K562 (cell line): ENCODE measurements around the gene TBXA2R. TPM values are rescaled to one million over a fixed set of nuclear protein-coding genes. Genes with fewer than 3 reads are reported as not detected.

ENCODE experiments used
- ATAC-seq: fragments of 200-7000 bp; cut with Tn5 transposase; 3 replicates; pipeline ENCODE4 v1.9.1; 2020; ENCODE audit warnings: moderate library complexity
- BruUV-seq: library from RNA; stranded (reverse); fragments of 400-500 nt; replicated peaks from 2 replicates; lab custom pipeline; 2021; lab: Mats Ljungman, UMichigan
- CTCF ChIA-PET: fragments of 300-600 bp; formaldehyde crosslinking; extraction: SDS; loops from one replicate; lab custom pipeline; 2021; ENCODE audit warnings: low intra/inter-chr PET ratio; lab: Yijun Ruan, JAX
- POLR2A ChIA-PET: fragments of 300-600, 350-650 bp; sonication (Branson Sonifier 250); formaldehyde crosslinking; extraction: SDS; loops from one replicate; lab custom pipeline; 2021; ENCODE audit warnings: antibody characterized with exemption, inconsistent platforms; lab: Yijun Ruan, JAX
- DNase-seq, 4 experiments: peaks; one replicate each; pipeline versions ENCODE4 v3.0.0 to v3.0.0-alpha.2; 2011 to 2018; ENCODE audit warnings: low spot score in 3 of 4, mixed read lengths in 3 of 4; ENCODE audit errors: extremely low read depth in 1 of 4
- FAIRE-seq: peaks from 2 replicates; lab custom pipeline; 2011; peaks lifted over from hg19 to GRCh38; lab: Jason Lieb, UNC
- H2AFZ ChIP-seq: 2 replicates; pipeline ENCODE4 v1.6.0; 2011; ENCODE audit warnings: low read depth, low read length, control low read depth, inconsistent platforms
- H3K27ac ChIP-seq: fragments of 200-600 bp; 3 replicates; pipeline ENCODE4 v1.8.0; 2011; ENCODE audit warnings: low read depth, mild to moderate bottlenecking, control low read depth, inconsistent platforms, low read length, moderate library complexity, mixed read lengths; ENCODE audit errors: extremely low read depth
- H3K27me3 ChIP-seq, 2 experiments: fragments of 300-600 bp in 1 of 2; 2 replicates in 1 of 2; 3 replicates in 1 of 2; pipeline versions ENCODE4 v1.6.0 to v1.8.0; 2011; ENCODE audit warnings: inconsistent platforms in 2 of 2, low read length in 2 of 2, mild to moderate bottlenecking in 1 of 2, mixed read lengths in 1 of 2, moderate library complexity in 1 of 2; ENCODE audit not compliant: control insufficient read depth in 2 of 2, insufficient read depth in 2 of 2
- H3K36me3 ChIP-seq: fragments of 300-600 bp; 3 replicates; pipeline ENCODE4 v1.8.0; 2011; ENCODE audit warnings: mild to moderate bottlenecking, low read length, inconsistent platforms; ENCODE audit not compliant: control insufficient read depth, insufficient read depth
- H3K4me1 ChIP-seq, 2 experiments: fragments of 200-600 bp in 1 of 2; replicated peaks in 1 of 2; 2 replicates in 1 of 2; 3 replicates in 1 of 2; pipeline versions ENCODE4 v1.5.1 to v1.8.0; 2011; ENCODE audit warnings: inconsistent platforms in 2 of 2, low read length in 2 of 2, mild to moderate bottlenecking in 1 of 2, mixed read lengths in 1 of 2, moderate library complexity in 1 of 2; ENCODE audit not compliant: control insufficient read depth in 2 of 2, insufficient read depth in 2 of 2
- H3K4me2 ChIP-seq: 2 replicates; pipeline ENCODE4 v1.6.1; 2011; ENCODE audit warnings: low read length, control low read depth, inconsistent platforms, mixed read lengths; ENCODE audit not compliant: insufficient read depth
- H3K4me3 ChIP-seq: fragments of 200-600 bp; sonication (generic), shearing (Covaris generic); 2 replicates; pipeline ENCODE4 v1.5.1; 2016; ENCODE audit warnings: control low read depth, inconsistent platforms
- H3K79me2 ChIP-seq: fragments of 200-600 bp; 3 replicates; pipeline ENCODE4 v1.8.0; 2011; ENCODE audit warnings: low read length, inconsistent platforms; ENCODE audit not compliant: control insufficient read depth, insufficient read depth
- H3K9ac ChIP-seq, 2 experiments: 2 replicates each; pipeline versions ENCODE4 v1.6.0 to v1.6.1; 2011; ENCODE audit warnings: low read depth in 2 of 2, low read length in 2 of 2, control low read depth in 1 of 2, inconsistent platforms in 1 of 2, mild to moderate bottlenecking in 1 of 2, mixed read lengths in 1 of 2; ENCODE audit not compliant: insufficient read depth in 1 of 2
- H3K9me1 ChIP-seq: one replicate; pipeline ENCODE4 v1.6.0; 2011; ENCODE audit warnings: inconsistent platforms, mild to moderate bottlenecking, low read length, moderate library complexity; ENCODE audit not compliant: control insufficient read depth, insufficient read depth
- H3K9me3 ChIP-seq: replicated peaks from 2 replicates; pipeline ENCODE4 v1.5.1; 2011; ENCODE audit warnings: low read depth, low read length, inconsistent platforms; ENCODE audit not compliant: control insufficient read depth, insufficient read depth
- H4K20me1 ChIP-seq: replicated peaks from 2 replicates; pipeline ENCODE4 v1.6.1; 2011; ENCODE audit warnings: low read length, inconsistent platforms, mixed read lengths; ENCODE audit not compliant: control insufficient read depth, insufficient read depth
- ATF7 ChIP-seq: fragments of 450-650 bp; IDR thresholded peaks from 2 replicates; pipeline ENCODE4 v1.7.1; 2014; ENCODE audit warnings: mild to moderate bottlenecking, moderate library complexity
- DIDO1 ChIP-seq: fragments of 450-650 bp; IDR thresholded peaks from 2 replicates; pipeline ENCODE4 v1.6.1; 2016; ENCODE audit warnings: low read depth, missing biosample characterization, missing genetic modification characterization
- ERF ChIP-seq: fragments of 450-650 bp; formaldehyde crosslinking; IDR thresholded peaks from 2 replicates; pipeline ENCODE4 v1.4.0; 2020; ENCODE audit warnings: mild to moderate bottlenecking, mixed read lengths
- HNRNPLL ChIP-seq: fragments of 200-400 bp; formaldehyde crosslinking; IDR thresholded peaks from 2 replicates; pipeline ENCODE4 v1.6.1; 2017; ENCODE audit warnings: low read length, low read depth, mild to moderate bottlenecking; ENCODE audit not compliant: poor library complexity, severe bottlenecking
- MAFG ChIP-seq: fragments of 450-650 bp; conservative IDR thresholded peaks from 2 replicates; pipeline ENCODE4 v1.6.1; 2016; ENCODE audit warnings: missing genetic modification characterization, missing compliant biosample characterization
- NR2C1 ChIP-seq, 2 experiments: fragments of 450-650 bp; IDR thresholded peaks; 2 replicates each; pipeline ENCODE4 v1.6.1; 2017; ENCODE audit warnings: mild to moderate bottlenecking in 2 of 2, antibody characterized with exemption in 1 of 2, inconsistent platforms in 1 of 2, missing compliant biosample characterization in 1 of 2, missing genetic modification characterization in 1 of 2
- POLR2AphosphoS5 ChIP-seq: IDR thresholded peaks from 2 replicates; pipeline ENCODE4 v1.6.1; 2011; ENCODE audit warnings: mild to moderate bottlenecking, low read depth, low read length, moderate library complexity; ENCODE audit not compliant: control insufficient read depth, insufficient read depth
- POLR2G ChIP-seq: fragments of 200-400 bp; formaldehyde crosslinking; IDR thresholded peaks from 2 replicates; pipeline ENCODE4 v1.6.1; 2017; ENCODE audit warnings: low read depth, mild to moderate bottlenecking, antibody characterized with exemption, low read length, moderate library complexity
- RBFOX2 ChIP-seq: fragments of 200-400 bp; formaldehyde crosslinking; IDR thresholded peaks from 2 replicates; pipeline ENCODE4 v1.6.1; 2017; ENCODE audit warnings: low read depth, mild to moderate bottlenecking, low read length, moderate library complexity
- TEAD2 ChIP-seq: fragments of 450-650 bp; IDR thresholded peaks from 2 replicates; pipeline ENCODE4 v1.6.1; 2016; ENCODE audit warnings: missing genetic modification characterization, control low read depth, missing compliant biosample characterization
- ZNF830 ChIP-seq: fragments of 250-450 bp; sonication (Bioruptor Pico); IDR thresholded peaks from 2 replicates; pipeline ENCODE4 v1.5.0; 2021; ENCODE audit warnings: mild to moderate bottlenecking
- WGBS: fragments of 100-300 bp; shearing (Covaris generic); methylation state at CpG from one replicate; pipeline ENCODE4 v1.1.6; 2016; ENCODE audit warnings: low coverage, mixed read lengths; ENCODE audit not compliant: insufficient coverage; ENCODE audit errors: missing lambda C conversion rate; 5-methylcytosine and 5-hydroxymethylcytosine counted together
- in situ Hi-C: fragments of 300-500 bp; cut with MboI; formaldehyde crosslinking; loops from 4 replicates; pipeline ENCODE4 v1.15.0; 2018; ENCODE audit warnings: inconsistent platforms, mixed read lengths
- intact Hi-C: fragments of 100-400 bp; cut with micrococcal nuclease; formaldehyde crosslinking; loops from 2 replicates; pipeline ENCODE4 v1.14.2; 2022
- polyA plus RNA-seq, 8 experiments: library from polyadenylated mRNA; depleted of rRNA in 4 of 8; stranded (reverse) in 5 of 8; unstranded in 3 of 8; fragments of >200 nt; fragmentation: Nextera tagmentation in 2 of 8; fragmentation: Illumina TruSeq in 1 of 8; extraction: Ambion mirVana in 2 of 8; extraction: Trizol in 1 of 8; gene quantifications; 2 replicates each; pipeline versions ENCODE4 v1.2.1 to v1.2.3, GENCODE V29; 2011 to 2014; ENCODE audit warnings: inconsistent platforms in 1 of 8, missing spikeins in 1 of 8
- total RNA-seq, 7 experiments: library from RNA; depleted of rRNA in 6 of 7; stranded (reverse); fragments of >200 nt in 6 of 7; fragmentation: Illumina TruSeq in 2 of 7; extraction: Trizol in 2 of 7; gene quantifications; 2 replicates each; pipeline versions ENCODE4 v1.2.1 to v1.2.3, GENCODE V29; 2011 to 2021; ENCODE audit warnings: low replicate concordance in 1 of 7
- TF ChIP-seq, protein P1 (sequence below): fragments of 250-450 bp; sonication (Bioruptor Pico); IDR thresholded peaks from 2 replicates; pipeline ENCODE4 v1.5.0; 2021; ENCODE audit warnings: mild to moderate bottlenecking, borderline replicate concordance
- TF ChIP-seq, protein P2 (sequence below): sonication (generic); formaldehyde crosslinking; IDR thresholded peaks from 2 replicates; pipeline ENCODE4 v1.8.1; 2023; ENCODE audit warnings: mild to moderate bottlenecking, missing genetic modification reagents

TBXA2R gene
- total and polyA plus RNA-seq, 9 of the 15 experiments (the other 6 are each of a cell fraction or from before 2014, with no cell fraction given): 1.5 to 24.0 (median 2.8) TPM

DNA sequence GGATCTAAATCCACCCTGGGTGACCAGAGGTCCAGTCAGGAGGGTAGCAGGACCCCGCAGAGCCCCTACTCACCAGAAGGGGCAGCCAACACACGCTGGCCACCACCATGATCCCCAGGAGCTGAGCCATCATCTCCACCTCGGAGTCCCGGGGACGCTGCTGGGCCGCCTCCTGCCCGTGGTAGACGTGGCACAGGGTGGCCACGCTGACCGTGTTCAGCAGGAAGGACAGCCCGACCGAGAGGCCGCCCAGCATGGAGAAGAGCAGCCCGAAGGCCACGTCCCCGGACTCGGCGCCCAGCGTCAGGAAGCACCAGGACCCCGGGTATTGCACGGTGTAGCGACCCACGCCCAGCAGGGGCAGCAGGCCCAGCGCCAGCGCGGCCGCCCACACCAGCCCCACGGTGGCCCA is 6.9 kb downstream of the TBXA2R start (continued):
- no peak for TF ChIP-seq ATF7
- no peak for TF ChIP-seq TEAD2 (tag)
- no peak for TF ChIP-seq ERF (CRISPR knock-in tag)
- no peak for TF ChIP-seq MAFG (tag)
- peak; percentile 27; the same call in 1 of the 2 replicates for TF ChIP-seq RBFOX2

DNA sequence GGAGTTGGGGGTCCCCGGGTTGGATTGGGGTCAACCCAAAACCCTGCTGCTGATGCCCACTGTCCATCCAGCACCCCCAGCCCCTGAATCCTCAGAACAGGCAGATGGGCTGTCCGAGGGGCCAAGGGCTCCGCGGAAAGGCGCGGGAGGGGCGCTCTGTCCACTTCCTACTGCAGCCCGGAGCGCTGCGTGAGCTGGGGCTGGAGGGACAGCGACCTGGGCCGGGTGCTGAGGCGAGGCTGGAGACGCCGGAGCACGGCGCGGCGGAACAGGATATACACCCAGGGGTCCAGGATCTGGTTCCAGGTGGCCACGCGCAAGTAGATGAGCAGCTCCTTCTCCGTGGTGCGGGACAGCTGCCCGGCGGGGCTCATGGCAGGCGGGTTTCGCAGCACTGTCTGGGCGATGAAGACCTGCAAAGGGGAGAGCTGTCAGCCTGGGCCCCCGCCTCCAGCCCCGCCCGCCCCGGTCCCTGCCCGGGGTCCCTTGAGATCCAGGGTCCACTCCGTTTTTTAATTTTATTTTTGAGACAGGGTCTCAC is 11.1 kb downstream of the TBXA2R start:
- no peak overlapping the region for H3K4me2 ChIP-seq
- no peaks in the 10 kb centered on the region for H4K20me1 ChIP-seq
- TF ChIP-seq ZNF830 (no peak), POLR2AphosphoS5 (no peak), POLR2G (peak; percentile 40; the same call in 1 of the 2 replicates), RBFOX2 (0 out of 2 replicates have a peak, but pooled peaks have one; percentile 19), DIDO1 (no peak), HNRNPLL (no peak), NR2C1 (IDR thresholded peaks at IDR 0.05) (no peak), NR2C1 (tag; IDR thresholded peaks at IDR 0.05) (no peak)
- TF ChIP-seq, protein P1, sequence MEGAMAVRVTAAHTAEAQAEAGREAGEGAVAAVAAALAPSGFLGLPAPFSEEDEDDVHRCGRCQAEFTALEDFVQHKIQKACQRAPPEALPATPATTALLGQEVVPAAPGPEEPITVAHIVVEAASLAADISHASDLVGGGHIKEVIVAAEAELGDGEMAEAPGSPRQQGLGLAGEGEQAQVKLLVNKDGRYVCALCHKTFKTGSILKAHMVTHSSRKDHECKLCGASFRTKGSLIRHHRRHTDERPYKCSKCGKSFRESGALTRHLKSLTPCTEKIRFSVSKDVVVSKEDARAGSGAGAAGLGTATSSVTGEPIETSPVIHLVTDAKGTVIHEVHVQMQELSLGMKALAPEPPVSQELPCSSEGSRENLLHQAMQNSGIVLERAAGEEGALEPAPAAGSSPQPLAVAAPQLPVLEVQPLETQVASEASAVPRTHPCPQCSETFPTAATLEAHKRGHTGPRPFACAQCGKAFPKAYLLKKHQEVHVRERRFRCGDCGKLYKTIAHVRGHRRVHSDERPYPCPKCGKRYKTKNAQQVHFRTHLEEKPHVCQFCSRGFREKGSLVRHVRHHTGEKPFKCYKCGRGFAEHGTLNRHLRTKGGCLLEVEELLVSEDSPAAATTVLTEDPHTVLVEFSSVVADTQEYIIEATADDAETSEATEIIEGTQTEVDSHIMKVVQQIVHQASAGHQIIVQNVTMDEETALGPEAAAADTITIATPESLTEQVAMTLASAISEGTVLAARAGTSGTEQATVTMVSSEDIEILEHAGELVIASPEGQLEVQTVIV: no peak
- TF ChIP-seq, protein P2, sequence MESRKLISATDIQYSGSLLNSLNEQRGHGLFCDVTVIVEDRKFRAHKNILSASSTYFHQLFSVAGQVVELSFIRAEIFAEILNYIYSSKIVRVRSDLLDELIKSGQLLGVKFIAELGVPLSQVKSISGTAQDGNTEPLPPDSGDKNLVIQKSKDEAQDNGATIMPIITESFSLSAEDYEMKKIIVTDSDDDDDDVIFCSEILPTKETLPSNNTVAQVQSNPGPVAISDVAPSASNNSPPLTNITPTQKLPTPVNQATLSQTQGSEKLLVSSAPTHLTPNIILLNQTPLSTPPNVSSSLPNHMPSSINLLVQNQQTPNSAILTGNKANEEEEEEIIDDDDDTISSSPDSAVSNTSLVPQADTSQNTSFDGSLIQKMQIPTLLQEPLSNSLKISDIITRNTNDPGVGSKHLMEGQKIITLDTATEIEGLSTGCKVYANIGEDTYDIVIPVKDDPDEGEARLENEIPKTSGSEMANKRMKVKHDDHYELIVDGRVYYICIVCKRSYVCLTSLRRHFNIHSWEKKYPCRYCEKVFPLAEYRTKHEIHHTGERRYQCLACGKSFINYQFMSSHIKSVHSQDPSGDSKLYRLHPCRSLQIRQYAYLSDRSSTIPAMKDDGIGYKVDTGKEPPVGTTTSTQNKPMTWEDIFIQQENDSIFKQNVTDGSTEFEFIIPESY (CRISPR knock-in tag): peak; percentile 41; the same call in 1 of the 2 replicates
- no TSS peak for BruUV-seq
- ATAC-seq (no peak), FAIRE-seq (no peak), DNase-seq (no peak)
- peaks cover 14% of the 10 kb centered on the region; the same call in 1 of the 3 replicates for H3K36me3 ChIP-seq
- CTCF ChIA-PET: no interaction called here
- no peak overlapping the region for H3K4me3 ChIP-seq
- intact Hi-C loops: no loop called here
- peaks cover 0 to 20% of the 10 kb centered on the region in 2 experiments; a peak in 1 of 5 replicates for H3K4me1 ChIP-seq
- in situ Hi-C loops: no loop called here
- H2AFZ ChIP-seq: no peak overlapping the region
- no peaks in the 10 kb centered on the region for H3K79me2 ChIP-seq
- POLR2A ChIA-PET: interaction anchor here (0.9 to 1.2 kb wide), 2 partner anchors 12 to 19 kb away, joined by 3 to 4 read pairs; no protein-coding TSS in a partner anchor
- H3K27me3 ChIP-seq: no peaks in the 10 kb centered on the region
- no peak overlapping the region; a peak in 1 of 4 replicates for H3K9ac ChIP-seq
- no peaks in the 10 kb centered on the region for H3K9me1 ChIP-seq
- 96% methylated on average over 18 of the region's 34 CpGs for WGBS
- peaks cover 14% of the 10 kb centered on the region for H3K9me3 ChIP-seq
- H3K27ac ChIP-seq: no peak overlapping the region
